Ovary (tissue), 9 donors: ENCODE results near the gene PEX12. TPM values are rescaled to one million over a fixed set of nuclear protein-coding genes. Genes with fewer than 3 reads are reported as not detected.

ENCODE experiments used
- DNase-seq, 5 donors: peaks; one replicate each; pipeline ENCODE4 v3.0.0-alpha.2; 2019 to 2020
- H3K27ac ChIP-seq, 2 donors: fragments of 200-600 bp; one replicate each; pipeline versions ENCODE4 v1.5.1 to v1.8.0; 2019 to 2022
- H3K27me3 ChIP-seq: fragments of 200-600 bp; one replicate; pipeline ENCODE4 v1.8.0; 2022
- H3K36me3 ChIP-seq: fragments of 200-600 bp; sonication (generic); one replicate; pipeline ENCODE4 v1.5.1; 2019
- H3K4me1 ChIP-seq: one replicate; pipeline ENCODE4 v1.8.1; 2013; ENCODE audit warnings: mild to moderate bottlenecking, moderate library complexity; ENCODE audit not compliant: insufficient read depth
- H3K4me3 ChIP-seq: fragments of 200-600 bp; sonication (generic); one replicate; pipeline ENCODE4 v1.5.1; 2017
- H3K9me3 ChIP-seq, 2 donors: fragments of 200-600 bp in 1 of 2; sonication (generic) in 1 of 2; one replicate each; pipeline versions ENCODE4 v1.5.1 to v1.8.1; 2013 to 2019; ENCODE audit warnings: mild to moderate bottlenecking in 1 of 2, moderate library complexity in 1 of 2
- EP300 ChIP-seq: sonication (generic); formaldehyde crosslinking; IDR thresholded peaks from one replicate; pipeline ENCODE4 v1.6.1; 2017; ENCODE audit warnings: antibody characterized with exemption
- POLR2A ChIP-seq: fragments of 450-650 bp; IDR thresholded peaks from one replicate; pipeline ENCODE4 v1.6.1; 2017; ENCODE audit warnings: antibody characterized with exemption, mild to moderate bottlenecking, moderate library complexity
- WGBS, 3 donors: extraction: QIAGEN DNeasy Blood & Tissue Kit in 1 of 3; methylation state at CpG; one replicate each; pipeline versions ENCODE4 v1.1.5 to v1.1.7; 2013 to 2017; 5-methylcytosine and 5-hydroxymethylcytosine counted together
- intact Hi-C, 4 donors: fragments of 100-400 bp; cut with DNase I; formaldehyde crosslinking; loops; one replicate each; pipeline versions ENCODE4 v1.11.0 to v1.15.1; 2022 to 2023
- polyA plus RNA-seq, 2 donors: library from polyadenylated mRNA; stranded (reverse); fragments of 200-250 nt in 1 of 2; fragments of 350-450 nt in 1 of 2; fragmentation: Illumina TruSeq in 1 of 2; extraction: RNeasy Lipid Tissue Mini Kit (QIAGEN cat#74804) in 1 of 2; gene quantifications; one replicate each; pipeline ENCODE4 v1.2.3, GENCODE V29; 2013 to 2014
- total RNA-seq, 7 donors: library from RNA; depleted of rRNA in 2 of 7; stranded (reverse); fragments of >200 nt in 2 of 7; fragmentation: NEBNext Ultra II Directional in 3 of 7; extraction: Animal tissue kit (Norgen Biotek cat#: 25700) in 3 of 7; gene quantifications; one replicate each; pipeline versions ENCODE4 v1.1.0 to v1.2.4, GENCODE V29; 2016 to 2023
- TF ChIP-seq, protein P1 (sequence below), 3 donors: fragments of 450-650 bp in 2 of 3; fragments of 200-600 bp in 1 of 3; IDR thresholded peaks; one replicate each; pipeline versions ENCODE4 v1.5.1 to v1.8.0; 2016 to 2022; ENCODE audit warnings: antibody characterized with exemption in 3 of 3, mild to moderate bottlenecking in 1 of 3
- donor health status: DM: no; HTN: no; CAD: no; lungs with moderate emphysema.
- donor health status: DM: no; HTN: no; CAD: no.
- donor health status: Bipolar disorder and iron deficiency.
- donor health status: DM: yes; HTN: yes; CAD: no.
- donor health status: DM: no; HTN: no; CAD: no.
- donor health status: DM: yes; HTN: yes; CAD: no.

Gene PEX12
- total and polyA plus RNA-seq, 9 donors = 4.0 to 9.8 (median 6.5) TPM

DNA sequence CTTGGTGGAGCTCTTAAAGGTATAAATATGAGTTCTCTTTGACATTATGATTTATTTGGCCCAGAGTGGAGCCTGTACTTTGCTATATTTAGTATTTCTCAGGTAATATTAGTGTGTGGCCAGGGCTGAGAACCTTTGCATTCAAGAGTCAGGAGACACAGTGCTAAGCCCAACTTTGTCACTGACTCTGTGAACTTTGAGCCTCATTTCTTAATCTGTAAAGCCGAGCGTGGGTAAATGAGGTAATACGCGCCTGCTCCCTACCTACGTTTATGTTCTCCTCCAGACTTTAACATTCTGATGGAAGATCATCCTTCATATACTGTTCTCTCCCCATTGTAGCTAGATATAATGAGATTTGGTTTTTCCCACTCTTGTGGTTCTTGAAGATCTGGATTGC lies 19.2 kb upstream of the PEX12 start:
- H3K4me3 ChIP-seq = no peak overlapping the region
- no peaks in the 10 kb centered on the region for H3K27me3 ChIP-seq
- 72 to 77% (median 76%) methylated on average over 5 of the region's 5 CpGs for WGBS, 3 donors
- no peak for DNase-seq
- no peaks in the 10 kb centered on the region for H3K4me1 ChIP-seq
- H3K27ac ChIP-seq = no peak overlapping the region
- H3K9me3 ChIP-seq = no peaks in the 10 kb centered on the region
- no peaks in the 10 kb centered on the region for H3K36me3 ChIP-seq
- intact Hi-C loops = no loop called here
- no peak for TF ChIP-seq EP300
- no peak for TF ChIP-seq POLR2A
- TF ChIP-seq, protein P1, sequence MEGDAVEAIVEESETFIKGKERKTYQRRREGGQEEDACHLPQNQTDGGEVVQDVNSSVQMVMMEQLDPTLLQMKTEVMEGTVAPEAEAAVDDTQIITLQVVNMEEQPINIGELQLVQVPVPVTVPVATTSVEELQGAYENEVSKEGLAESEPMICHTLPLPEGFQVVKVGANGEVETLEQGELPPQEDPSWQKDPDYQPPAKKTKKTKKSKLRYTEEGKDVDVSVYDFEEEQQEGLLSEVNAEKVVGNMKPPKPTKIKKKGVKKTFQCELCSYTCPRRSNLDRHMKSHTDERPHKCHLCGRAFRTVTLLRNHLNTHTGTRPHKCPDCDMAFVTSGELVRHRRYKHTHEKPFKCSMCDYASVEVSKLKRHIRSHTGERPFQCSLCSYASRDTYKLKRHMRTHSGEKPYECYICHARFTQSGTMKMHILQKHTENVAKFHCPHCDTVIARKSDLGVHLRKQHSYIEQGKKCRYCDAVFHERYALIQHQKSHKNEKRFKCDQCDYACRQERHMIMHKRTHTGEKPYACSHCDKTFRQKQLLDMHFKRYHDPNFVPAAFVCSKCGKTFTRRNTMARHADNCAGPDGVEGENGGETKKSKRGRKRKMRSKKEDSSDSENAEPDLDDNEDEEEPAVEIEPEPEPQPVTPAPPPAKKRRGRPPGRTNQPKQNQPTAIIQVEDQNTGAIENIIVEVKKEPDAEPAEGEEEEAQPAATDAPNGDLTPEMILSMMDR (IDR thresholded peaks at IDR 0.05) = no peak

DNA sequence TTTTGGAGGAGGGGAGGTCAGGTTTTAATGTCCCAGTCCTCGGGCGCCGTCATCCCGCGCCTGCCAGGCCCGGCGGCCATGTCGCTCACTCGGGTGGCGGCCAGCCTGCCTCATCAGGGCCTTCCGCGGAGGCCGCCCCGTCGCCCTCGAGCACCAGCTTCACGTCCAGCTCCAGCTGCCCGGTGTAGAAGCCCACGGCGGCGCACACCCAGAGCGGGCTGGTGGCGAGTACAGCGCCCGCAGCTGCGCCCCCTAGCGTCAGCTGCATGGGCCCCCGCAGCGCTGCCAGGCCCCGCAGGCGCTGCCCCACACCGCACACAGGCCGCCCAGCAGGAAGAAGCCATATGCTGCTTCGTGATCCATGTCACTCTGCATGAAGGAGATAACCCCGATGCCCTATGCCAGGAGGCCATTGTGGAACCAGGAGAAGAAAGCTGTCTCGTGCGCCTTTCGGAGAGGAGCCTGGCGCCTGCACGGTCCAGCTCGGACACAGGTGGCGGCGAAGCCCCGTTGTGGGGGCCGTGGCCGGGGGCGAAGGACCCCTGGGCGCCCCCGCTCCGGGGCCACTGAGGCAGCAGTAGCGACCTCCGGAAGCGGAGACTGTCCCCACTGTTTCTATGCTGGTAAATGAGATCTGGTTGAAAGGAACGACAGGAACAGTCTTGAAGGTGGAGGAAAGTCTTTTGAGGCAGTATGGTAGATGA lies 18.3 kb upstream of the PEX12 start:
- DNase-seq = no peak
- intact Hi-C loops = no loop called here
- Histone ChIP-seq H3K4me3 (no peak overlapping the region), H3K36me3 (no peaks in the 10 kb centered on the region), H3K27me3 (no peaks in the 10 kb centered on the region), H3K27ac (no peak overlapping the region), H3K4me1 (peaks cover 3% of the 10 kb centered on the region), H3K9me3 (no peaks in the 10 kb centered on the region)
- 84 to 90% (median 89%) methylated on average over 54 of the region's 54 CpGs for WGBS, 3 donors
- TF ChIP-seq, protein P1 (IDR thresholded peaks at IDR 0.05) = no peak
- TF ChIP-seq POLR2A = no peak

DNA sequence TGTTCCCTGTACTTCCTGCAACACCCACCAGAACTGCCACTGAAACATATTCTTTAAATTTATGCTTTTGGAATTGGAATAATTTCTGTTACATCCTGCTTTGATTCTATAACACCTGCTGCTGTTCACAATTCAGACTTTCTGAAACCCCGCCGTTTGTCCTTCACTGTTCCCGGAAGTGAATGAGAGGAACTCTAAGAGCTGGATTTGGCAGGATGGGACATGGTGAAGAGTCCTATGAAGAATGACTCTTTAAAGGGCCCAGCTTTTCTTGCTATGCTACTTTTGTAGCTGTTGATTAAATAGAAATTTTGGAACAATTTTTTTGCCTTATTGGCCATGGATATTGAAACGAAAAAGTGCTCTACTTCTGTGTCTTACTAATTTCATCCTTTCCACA lies 17.7 kb upstream of the PEX12 start:
- Histone ChIP-seq H3K9me3 (no peaks in the 10 kb centered on the region), H3K36me3 (no peaks in the 10 kb centered on the region), H3K4me1 (peaks cover 3% of the 10 kb centered on the region), H3K4me3 (no peak overlapping the region), H3K27ac (no peak overlapping the region), H3K27me3 (no peaks in the 10 kb centered on the region)
- DNase-seq = no peak
- WGBS, 3 donors = 75 to 84% (median 78%) methylated on average over 4 of the region's 4 CpGs
- intact Hi-C loops = no loop called here
- TF ChIP-seq EP300 = no peak
- no peak for TF ChIP-seq POLR2A
- TF ChIP-seq, protein P1 (IDR thresholded peaks at IDR 0.05) = no peak

DNA sequence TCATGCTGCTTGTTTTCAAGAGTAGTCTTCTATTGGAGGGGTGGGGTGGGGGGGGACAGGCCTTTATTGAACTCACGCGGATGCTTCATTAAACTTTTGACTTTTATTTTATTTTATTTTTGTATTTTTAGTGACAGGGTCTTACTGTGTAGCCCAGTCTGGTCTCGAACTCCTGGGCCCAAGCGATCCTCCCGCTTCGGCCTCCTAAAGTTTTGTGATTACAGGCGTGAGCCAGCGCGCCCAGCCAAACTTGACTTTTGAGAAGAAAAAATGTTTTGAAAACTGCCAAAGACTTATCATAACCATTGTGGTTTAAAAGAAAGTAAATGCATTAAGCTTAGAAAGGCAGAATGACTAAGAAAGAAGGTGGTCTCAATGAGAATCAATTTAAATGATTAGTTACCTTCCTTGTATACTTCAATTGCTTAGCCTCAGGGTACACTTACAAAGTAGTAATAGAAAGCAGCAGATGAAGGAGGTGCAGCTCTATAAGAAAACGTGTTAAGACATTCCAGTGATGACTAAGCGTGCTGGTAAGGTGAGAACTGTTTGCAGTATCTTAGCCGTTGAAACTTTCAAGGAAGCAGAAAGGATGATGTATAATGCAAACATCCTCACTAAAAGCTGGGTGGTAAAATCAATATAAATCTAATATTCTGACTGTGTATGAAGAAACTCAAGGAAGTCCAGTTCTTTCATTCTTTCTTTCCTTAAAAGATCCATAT lies 10.0 kb upstream of the PEX12 start:
- no peak overlapping the region for H3K27ac ChIP-seq
- H3K4me1 ChIP-seq = peaks cover 7% of the 10 kb centered on the region
- H3K27me3 ChIP-seq = no peaks in the 10 kb centered on the region
- WGBS, 3 donors = 60 to 63% (median 63%) methylated on average over 12 of the region's 12 CpGs
- peak overlapping the region; percentile 93 for H3K4me3 ChIP-seq
- no peaks in the 10 kb centered on the region for H3K36me3 ChIP-seq
- H3K9me3 ChIP-seq = no peaks in the 10 kb centered on the region
- no peak for DNase-seq
- TF ChIP-seq, protein P1 (IDR thresholded peaks at IDR 0.05) = no peak
- TF ChIP-seq POLR2A = no peak
- intact Hi-C loops = no loop called here
